ENCODE measurements around the gene SUPV3L1.

DNA sequence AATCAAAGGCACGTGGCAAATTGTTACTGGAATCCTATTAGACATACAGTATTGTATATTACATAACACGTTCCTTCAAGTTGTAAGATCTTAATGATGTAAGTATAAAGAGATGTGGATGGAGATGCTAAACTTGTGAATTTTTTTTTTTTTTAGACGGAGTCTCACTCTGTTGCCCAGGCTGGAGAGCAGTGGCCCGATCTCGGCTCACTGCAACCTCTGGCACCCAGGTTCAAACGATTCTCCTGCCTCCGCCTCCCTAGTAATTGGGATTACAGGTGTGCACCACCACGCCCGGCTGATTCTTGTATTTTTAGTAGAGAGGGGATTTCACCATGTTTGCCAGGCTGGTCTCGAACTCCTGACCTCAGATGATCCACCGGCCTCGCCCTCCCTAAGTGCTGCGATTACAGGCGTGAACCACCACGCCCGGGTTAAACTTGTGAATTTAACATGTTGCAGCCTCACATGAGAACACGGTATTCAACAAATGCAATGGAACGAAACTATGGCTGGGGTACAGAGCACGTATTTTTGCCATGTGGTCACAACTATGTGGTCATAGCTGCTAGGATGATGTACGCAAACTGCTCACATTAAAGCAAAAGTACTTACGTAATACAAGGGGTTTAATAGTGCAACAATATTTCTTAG lies 818 bp upstream of the SUPV3L1 start:
- TF ChIP-seq, protein P1, sequence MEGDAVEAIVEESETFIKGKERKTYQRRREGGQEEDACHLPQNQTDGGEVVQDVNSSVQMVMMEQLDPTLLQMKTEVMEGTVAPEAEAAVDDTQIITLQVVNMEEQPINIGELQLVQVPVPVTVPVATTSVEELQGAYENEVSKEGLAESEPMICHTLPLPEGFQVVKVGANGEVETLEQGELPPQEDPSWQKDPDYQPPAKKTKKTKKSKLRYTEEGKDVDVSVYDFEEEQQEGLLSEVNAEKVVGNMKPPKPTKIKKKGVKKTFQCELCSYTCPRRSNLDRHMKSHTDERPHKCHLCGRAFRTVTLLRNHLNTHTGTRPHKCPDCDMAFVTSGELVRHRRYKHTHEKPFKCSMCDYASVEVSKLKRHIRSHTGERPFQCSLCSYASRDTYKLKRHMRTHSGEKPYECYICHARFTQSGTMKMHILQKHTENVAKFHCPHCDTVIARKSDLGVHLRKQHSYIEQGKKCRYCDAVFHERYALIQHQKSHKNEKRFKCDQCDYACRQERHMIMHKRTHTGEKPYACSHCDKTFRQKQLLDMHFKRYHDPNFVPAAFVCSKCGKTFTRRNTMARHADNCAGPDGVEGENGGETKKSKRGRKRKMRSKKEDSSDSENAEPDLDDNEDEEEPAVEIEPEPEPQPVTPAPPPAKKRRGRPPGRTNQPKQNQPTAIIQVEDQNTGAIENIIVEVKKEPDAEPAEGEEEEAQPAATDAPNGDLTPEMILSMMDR (IDR thresholded peaks at IDR 0.05), result no peak
- no peak for TF ChIP-seq EP300 (IDR thresholded peaks at IDR 0.05)
- TF ChIP-seq POLR2AphosphoS5 (IDR thresholded peaks at IDR 0.05), result no peak

All from sigmoid colon (tissue), 4 donors.